NCI-H82 treated with DMSO at 0.1 percent for 48 hours (cell line): ENCODE measurements around the gene WHRN.
A peak's percentile ranks its signal among the peaks of the same experiment; 100 is the strongest.

Experiments
- DNase-seq: peaks from one replicate; lab custom pipeline; 2025; ENCODE audit not compliant: unreplicated experiment; lab: John Stamatoyannopoulos, UW

The WHRN gene

DNA sequence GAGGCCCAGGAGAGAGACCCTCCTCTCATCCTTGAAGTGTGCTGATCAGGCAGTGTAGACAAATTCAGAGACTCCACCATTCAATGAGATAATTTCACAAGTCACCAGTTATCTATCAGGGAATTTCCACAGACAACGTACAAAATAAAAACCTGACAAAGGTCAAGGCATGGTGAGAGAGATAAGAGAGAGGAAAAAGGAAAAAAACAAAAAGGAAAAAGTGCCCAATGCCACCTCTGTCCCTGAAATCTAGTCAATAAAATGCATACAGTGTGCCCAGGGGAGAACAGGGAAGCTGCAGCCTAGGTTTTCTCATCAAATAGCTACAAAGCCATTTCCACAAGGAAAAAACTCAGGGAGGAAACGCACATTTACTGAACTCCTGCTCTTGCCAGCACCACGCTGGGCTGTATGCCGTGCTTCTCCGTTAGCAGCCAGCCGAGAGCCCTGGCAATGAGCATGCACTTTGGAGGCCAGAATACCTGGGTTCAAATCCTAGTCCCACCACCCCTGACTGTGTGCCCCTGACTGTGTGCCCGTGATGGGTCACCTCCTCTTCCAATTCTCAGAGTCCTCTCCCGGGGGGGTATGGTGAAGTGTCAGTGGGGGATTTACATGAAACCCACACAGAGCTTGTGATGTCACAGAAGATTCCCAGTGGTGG lies 11.6 kb downstream of the WHRN start:
- no peak for DNase-seq

DNA sequence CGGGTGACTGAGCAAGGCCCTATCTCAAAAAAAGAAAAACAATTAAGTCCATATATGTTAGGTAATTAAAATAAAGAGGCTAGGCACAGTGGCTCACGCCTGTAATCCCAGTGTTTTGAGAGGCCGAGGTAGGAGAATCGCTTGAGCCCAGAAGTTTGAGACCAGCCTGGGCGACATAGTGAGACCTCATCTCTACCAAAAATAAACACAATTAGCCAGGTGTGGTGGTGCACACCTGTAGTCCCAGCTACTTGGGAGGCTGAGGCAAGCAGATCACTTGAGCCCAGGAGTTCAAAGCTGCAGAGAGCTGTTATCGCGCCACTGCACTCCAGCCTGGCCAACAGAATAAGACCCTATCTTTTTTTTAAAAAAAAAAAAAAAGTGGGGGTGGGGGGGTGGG lies 12.3 kb downstream of the WHRN start:
- no peak for DNase-seq

DNA sequence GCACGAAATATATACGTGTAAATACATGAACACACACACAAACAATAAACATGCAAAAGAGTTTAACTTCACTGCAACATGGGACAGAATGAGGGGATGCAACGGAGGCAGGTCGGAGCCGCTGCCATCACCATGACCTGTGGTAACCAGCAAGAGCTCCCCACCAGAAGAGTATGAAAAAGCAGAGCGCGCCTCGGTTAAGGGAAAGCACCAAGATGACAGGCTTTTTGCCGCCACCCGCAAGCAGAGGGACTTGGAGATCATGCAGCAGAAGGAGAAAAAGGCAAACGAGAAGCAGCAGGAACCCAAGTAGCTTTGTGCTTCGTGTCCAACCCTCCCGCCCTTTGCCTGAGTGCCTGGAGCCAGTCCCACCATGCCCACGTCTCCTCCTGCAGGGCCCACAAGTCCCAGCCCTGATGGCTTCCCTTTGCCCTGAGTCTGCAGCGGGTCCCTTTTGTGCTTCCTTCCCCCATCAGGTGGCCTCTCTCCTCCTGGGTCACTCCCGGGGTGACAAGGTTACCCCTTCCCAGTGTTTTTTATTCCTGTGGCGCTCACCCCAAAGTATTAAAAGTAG lies 13.8 kb downstream of the WHRN start:
- DNase-seq, result no peak

DNA sequence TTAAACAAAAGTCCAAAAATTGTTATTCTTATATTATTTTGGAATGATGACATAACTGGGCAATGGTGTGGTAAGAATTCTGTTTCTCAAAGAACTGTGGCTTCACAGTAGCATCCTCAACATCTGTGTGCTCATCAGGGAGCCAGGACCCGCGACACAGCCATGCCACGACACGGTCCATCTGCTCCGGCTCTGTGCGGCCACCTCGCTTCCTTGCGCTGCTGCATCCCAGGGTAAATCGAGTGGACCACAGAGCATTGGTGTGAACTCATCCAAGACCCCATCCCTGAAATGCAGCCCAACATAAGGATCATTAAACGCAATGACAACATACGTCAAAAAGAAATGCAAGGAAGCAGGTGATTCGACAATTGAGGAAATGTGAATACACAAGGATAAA lies 15.3 kb downstream of the WHRN start:
- no peak for DNase-seq

DNA sequence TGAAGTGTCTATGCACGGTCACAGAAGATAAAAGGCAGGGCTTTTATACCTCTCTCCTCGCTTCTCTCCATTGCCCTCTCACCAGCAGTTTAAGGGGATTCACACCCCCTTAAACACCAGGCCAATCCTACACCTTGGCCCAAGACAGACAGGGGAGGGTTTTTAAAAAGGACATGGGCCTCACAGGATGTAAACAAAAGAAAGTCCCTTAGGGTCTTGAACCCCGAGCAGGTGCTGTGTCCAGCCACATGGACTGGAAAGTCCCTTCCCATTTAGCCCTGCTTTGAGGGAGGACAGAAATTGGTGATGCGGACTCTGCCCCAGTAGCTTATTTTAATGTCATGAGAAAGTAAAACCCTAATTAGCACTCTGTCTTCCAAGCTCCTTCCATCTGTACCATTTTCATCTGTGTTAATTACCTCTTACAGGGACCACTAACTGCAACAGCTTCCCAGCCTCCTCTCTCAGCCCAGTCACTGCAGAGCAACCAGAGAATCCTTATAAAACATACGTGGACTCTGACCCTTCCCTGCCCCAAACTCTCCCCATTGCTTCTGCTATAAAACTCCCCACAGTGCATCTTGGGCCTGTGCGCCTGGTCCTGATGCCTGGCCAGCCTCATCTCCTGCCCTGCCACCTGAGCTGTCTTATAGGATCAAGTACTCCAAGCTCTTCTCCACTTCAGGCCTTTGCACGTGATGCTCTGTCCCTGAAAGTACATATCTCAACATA lies 16.7 kb downstream of the WHRN start:
- DNase-seq, result no peak

DNA sequence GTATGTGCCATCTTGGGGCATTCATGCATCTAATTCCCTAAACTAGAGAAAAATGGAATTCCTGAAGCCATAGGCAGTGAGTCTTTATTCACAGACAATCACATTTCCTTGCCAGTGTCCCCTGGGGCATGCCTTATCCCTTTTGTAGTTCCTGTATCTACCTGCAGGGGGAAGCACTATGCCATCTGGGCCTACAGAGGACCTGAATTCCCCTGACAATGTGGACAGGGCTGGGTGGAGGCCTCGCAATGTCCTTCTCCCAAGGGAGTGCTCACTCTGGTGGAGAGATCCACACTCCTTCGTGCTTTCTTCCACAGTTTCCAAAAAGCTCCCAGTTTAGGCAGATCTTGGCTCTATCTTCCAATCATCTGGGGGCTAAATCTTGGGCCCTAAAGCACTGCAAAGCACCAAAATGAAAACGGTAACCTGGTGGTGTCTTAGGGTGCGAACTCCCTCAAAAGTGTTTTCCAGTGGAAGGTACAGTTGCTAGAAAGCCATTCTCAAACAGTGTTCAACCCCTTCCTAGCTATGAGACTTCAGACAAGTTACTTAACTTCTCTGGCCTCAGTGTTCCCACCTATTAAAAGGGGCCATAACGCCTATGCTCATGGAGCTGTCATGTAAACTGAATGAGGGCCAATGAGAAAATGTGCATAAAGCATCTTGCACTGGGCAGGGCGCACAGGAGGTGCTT lies 17.5 kb downstream of the WHRN start:
- DNase-seq, result peak; percentile 33

DNA sequence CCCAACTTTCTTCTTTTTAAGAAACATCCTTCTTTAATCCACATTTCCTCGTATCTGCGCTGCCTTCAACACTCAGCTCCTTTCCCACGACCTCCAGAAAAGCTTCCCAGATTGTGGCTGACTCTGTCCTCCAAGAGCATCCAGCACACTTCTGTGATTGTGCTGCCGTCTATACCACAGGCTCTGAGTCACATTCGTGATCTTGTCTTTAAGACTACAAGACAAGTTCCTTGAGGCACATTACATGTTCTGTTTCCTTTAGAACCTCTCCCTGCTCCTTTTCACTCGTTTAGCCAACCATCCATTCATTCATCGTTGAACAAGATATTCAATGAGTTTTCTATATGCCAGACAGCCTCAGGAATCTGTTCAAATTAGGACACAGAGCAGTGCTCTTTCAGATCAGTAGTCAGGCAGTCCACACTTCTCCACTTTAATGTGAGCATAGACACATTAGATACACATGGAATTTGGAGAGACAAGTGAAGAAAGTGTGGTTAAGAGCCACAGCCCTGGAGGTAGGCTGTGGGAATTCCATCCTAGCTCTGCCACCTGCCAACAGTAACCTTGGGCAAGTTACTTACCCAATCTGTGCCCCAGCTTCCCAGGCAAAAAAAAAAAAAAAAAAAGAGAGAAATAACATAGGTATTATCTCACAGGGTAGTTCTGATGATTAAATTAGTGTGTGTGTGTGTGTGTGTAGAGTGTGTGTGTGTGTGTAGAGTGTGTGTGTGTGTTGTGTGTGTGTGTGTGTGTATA lies 18.9 kb downstream of the WHRN start:
- no peak for DNase-seq

DNA sequence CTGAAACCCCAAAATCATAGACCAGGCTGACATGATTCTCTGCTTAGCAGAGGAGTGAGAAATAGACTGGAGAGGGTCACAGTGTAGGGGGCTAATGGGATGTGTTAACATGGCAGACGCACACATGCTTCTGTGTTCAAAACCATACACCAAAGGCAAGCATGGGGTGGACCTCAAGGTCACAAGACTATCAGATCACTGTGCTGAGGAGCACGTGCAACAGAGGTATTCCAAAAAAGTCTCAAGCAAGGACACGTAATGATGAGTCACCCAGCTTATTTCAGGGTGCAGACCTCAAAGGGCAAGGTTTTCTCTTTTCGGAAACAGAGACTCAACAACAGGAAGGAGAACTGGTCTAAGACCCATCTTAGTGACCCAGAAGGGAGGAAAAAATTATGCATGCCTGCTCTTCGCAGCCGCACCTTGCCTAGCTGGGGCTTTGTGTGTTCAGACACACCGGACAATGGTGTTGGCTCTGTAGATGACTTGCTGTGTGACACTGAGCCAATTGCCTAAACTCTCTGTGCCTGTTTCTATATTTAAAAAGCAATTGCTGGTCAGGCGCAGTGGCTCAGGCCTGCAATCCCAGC lies 20.3 kb downstream of the WHRN start:
- DNase-seq, result no peak

DNA sequence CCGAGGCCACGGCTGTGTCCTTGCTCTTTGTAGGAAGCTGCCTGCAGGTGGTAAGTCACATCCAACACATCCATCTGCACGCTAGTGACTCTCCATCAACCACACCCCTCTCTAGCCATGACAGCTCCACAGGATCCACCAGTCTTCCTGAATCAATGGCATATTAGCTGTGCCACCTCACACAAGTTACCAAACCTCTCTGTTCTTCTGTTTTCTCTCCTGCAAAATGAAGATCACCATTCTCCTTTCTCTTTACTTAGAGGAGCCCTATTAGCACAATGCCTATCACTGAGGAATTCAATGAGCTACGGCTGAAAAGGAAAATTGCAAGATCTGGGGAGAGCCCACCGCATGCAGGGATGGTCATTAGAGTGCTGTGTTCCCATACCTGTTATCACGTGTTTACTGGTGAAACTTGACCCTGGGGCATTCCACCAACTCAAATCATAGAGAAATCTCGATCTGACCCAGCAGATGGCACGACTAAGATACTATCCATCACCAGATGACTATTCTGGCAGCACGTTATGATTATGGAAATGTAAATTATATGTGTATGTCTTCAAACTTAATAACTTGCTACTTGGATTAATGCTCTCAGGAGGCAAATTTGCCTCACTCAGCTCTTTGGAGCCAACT lies 20.9 kb downstream of the WHRN start:
- no peak for DNase-seq

DNA sequence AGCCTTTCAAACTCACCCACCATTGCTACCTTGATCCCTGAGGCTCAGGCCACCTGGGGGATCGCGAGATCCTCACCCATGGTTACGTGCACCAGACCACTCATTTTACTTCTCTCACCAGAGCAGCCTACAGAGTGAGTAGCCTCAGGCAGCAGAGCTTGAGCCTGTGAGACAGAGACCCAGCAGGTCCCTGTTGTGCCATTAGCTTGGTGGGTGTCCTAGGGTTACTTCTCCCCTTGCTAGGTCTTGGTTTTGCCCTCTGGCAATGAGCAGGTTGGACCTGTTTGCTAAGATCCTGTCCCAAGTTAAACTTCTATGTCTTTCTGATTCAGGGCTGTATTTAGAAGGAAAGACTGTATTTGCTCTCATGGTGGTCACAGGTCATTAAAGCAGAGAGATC lies 21.8 kb downstream of the WHRN start:
- no peak for DNase-seq

DNA sequence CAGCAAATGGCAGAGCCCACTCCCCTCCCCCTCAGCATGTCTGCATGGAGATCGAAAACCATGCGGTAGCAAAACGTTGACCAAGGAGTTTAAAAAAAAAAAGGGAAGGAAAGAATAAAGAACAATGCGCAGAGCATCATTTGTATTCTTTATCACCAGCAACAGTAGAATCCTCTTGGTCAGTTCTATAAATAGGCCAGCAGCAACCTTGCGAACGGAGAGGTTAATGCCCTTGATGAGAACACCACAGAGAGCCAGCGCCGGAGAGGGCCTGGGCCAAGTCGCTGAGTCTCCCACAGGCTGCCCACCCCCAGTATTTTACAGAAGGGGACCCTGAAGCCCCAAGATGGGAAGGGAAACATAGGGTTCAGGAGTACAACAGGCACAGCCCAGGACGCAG lies 22.7 kb downstream of the WHRN start:
- DNase-seq, result no peak

DNA sequence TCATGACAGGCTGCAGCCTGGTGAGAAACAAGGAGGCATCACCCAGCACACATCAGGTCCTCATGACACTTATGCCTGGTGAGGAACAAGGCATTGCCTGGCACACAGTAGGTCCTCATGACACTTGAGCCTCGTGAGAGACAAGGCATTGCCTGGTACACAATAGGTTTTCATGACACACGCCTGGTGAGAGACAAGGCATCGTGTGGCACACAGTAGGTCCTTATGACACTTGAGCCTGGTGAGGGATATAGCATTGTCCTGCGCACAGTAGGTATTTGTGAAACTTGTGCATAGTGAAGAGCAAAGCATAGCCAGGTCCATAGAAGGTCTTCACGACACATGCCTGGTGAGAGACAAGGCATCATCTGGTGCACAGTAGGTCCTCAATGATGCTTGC lies 23.5 kb downstream of the WHRN start:
- DNase-seq, result no peak

DNA sequence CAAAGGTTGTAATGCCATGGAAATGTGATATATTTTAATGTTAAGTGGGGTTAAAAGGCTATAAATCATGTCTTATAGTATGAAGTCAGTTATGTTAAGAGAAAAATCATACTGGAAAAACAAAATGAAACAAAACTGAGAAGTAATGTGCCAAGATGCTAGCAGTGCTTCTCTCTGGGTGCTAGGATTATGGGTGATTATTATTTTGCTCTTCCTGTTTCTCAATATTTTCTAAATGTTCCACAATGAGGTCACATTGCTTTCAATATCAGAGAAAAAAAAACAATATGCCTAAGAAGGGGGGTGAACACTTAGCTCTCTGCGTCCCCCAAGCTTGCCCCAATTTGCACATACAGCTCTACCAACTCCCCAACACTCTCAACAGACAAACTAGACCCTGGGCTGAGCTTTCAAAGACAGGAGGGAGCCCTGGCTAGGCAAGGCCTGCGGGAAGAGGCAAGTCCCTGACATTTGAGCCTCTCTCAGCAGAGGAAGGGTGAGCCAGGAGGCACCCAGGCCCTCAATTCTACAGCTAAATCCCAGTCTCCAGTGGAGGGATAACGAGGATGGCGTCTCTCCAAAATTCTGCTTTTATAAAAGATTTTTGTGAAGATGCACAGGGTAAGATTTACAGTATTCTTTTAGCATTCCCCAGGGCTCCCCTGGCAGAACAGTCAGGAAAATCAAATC lies 24.4 kb downstream of the WHRN start:
- DNase-seq, result no peak

DNA sequence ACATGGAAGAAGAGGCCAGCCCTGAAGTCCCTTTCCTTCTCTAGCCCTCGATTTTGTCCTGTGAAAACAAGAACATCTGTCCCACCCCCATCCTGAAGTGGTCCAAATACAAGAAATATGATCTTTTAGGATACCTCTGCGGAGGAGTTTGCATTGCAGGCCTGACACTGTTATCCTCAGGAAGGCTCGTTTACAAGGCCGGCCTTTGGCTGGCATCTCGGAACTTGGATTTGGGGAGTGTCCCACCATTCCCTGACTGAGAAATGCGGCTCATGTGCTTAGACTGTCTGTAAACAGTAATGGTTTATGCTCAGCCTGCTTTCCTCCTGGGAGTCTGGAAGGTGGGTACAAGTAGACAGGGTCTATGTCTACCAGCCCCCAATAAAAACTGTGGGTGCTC lies 26.4 kb downstream of the WHRN start:
- DNase-seq, result no peak

DNA sequence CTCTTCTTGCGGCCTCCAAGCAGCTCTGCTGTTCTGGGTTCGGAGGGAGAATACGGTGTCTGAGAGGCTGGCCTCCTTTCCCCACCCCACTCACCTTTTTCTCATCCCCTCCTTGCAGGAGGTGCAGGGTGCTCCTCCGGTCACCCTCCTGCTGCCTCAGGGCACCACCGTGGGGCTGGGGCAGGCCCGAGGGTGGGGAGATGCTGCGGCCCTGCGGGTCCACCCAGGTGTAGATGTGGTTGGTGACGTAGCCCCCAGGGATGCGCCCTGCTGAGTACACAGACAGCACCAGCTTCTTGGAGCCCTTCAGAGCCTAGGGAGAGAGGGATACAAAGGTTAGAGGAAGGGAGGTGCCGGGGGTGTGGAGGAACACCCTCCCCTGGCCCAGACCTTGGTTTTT lies 26.8 kb downstream of the WHRN start:
- DNase-seq, result no peak

DNA sequence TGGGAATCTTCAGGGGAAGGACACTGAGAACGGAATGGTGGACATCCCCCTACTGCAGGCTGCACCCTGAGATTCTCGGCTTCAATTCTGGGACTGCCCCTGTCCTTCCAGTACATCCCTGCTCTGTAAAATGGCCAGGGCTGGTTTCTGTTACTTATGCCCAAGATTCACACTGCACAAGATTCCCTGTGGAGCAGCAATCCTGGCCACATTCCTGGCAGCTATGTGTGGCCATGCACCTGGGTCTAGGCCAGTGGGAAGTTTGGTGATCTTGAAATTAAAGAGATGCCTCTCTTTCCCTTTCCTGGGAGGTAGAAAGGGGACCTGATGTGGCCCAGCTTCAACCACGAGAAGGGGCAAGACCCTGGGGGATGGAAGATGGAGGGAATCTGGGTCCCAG lies 27.6 kb downstream of the WHRN start:
- DNase-seq, result no peak

DNA sequence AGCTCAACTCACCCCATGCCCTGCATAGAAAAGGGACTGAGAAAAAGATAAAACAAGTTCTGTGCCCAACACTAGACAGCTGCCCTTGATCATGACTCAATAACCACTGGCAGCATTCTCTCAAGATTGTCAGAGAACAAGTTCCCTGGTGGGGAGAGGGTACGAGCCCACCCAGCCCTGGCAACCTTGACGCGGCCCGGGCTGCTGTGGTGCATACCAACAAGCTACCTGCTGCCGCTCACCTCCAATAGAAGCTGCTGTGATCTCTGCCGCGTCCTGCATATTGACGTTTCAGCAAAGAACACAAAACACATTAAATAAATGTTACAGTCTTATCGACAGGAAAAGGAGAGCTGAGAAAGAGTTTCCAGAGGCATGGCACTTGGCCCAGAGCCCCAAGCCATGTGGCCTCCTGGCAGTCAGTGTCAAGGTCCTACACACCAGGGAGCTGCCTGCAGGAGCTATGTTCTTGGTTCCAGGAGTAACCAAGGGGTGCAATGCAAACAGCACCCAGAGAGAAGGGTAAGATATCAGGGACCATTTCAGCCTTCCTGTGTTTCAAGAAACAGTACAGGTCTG lies 28.3 kb downstream of the WHRN start:
- DNase-seq, result no peak

DNA sequence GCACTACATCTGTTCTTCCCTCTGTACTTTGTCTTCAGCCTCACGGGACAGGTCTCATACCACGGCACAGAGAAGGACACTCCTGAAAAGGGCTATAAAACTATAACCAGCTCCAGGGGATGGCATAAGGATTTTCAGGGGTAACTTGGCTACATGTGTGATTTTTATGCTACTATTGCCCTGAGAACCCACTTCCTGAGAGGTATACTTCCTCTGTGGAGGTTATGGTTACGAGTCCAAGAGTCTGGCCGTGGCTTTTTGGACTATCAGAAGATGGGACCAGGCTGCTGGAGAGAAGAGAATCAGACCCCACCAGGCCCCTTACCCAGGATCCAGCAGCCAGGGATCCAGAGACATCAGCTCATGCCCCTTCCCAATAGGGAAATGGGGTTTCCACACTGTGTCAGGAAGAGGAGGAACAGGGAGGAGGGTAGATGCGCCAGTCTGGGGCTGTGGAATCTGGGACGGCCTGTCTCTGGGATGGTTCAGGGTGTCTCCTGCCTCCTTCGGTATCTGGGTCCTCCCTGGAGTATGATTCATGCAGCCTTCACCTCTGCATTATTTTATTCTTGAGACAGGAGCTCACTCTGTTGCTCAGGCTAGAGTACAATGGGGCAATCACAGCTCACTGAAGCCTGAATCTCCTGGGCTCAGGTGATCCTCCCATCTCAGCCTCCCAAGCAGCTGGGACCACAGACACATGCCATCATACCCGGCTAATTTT lies 29.7 kb downstream of the WHRN start:
- DNase-seq, result no peak

DNA sequence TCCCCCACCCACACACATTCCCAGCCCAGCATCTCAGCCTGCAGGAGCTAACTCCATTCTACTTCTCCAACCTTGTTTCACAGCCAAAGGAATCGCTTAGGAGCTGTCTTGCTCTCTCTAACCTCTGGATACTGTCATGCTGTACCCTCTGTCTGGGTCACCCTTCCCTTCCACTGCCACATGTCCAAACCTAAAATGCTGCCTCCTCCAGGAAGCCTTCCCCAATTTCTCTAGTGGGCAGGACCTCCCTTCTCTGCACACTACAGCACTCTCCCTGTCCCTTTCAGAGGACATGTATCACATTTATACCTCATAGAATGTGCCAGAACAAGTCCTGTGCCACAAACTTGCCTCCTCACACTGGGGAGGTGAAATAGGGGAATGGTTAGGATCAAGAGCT lies 30.8 kb downstream of the WHRN start:
- DNase-seq, result no peak
